Trophoblast cell (in vitro differentiated cells and primary cell): Measurements from ENCODE around the gene GPI.
A peak's percentile ranks its signal among the peaks of the same experiment; 100 is the strongest.
"Not testable (repeated sequence)": the region's sequence is repeated elsewhere in the genome, so short reads cannot be mapped to it uniquely, and the experiment has no call there.

ENCODE experiments used
- DNase-seq, 2 donors: peaks; one replicate each; pipeline ENCODE4 v3.0.0-alpha.2; 2016
- H2AFZ ChIP-seq: 2 replicates; pipeline ENCODE4 v1.6.1; 2013; ENCODE audit warnings: low read length, moderate library complexity, mild to moderate bottlenecking; ENCODE audit not compliant: insufficient read depth, poor library complexity
- H2AK5ac ChIP-seq: 2 replicates; pipeline ENCODE4 v1.6.1; 2013; ENCODE audit warnings: mild to moderate bottlenecking, low read length
- H2BK120ac ChIP-seq: 2 replicates; pipeline ENCODE4 v1.6.1; 2013; ENCODE audit warnings: low read length, mild to moderate bottlenecking, moderate library complexity; ENCODE audit not compliant: insufficient read depth, poor library complexity
- H2BK12ac ChIP-seq: 2 replicates; pipeline ENCODE4 v1.6.1; 2013; ENCODE audit warnings: mild to moderate bottlenecking, low read length, moderate library complexity
- H2BK5ac ChIP-seq: 2 replicates; pipeline ENCODE4 v1.6.1; 2013; ENCODE audit warnings: low read length, low read depth, moderate library complexity, mild to moderate bottlenecking; ENCODE audit not compliant: poor library complexity
- H3K14ac ChIP-seq: 2 replicates; pipeline ENCODE4 v1.6.1; 2013; ENCODE audit warnings: mild to moderate bottlenecking, low read length
- H3K18ac ChIP-seq: 2 replicates; pipeline ENCODE4 v1.6.1; 2013; ENCODE audit warnings: mild to moderate bottlenecking, low read length
- H3K23ac ChIP-seq: 2 replicates; pipeline ENCODE4 v1.6.1; 2013; ENCODE audit warnings: low read length
- H3K27ac ChIP-seq: 2 replicates; pipeline ENCODE4 v1.5.1; 2013; ENCODE audit warnings: low read depth, mild to moderate bottlenecking, inconsistent platforms, low read length, moderate library complexity
- H3K27me3 ChIP-seq: 2 replicates; pipeline ENCODE4 v1.6.1; 2013; ENCODE audit warnings: inconsistent platforms, mild to moderate bottlenecking, low read length, moderate library complexity; ENCODE audit not compliant: insufficient read depth
- H3K36me3 ChIP-seq, 2 experiments: 1 replicate in 1 of 2; 2 replicates in 1 of 2; pipeline ENCODE4 v1.6.1; 2013; ENCODE audit warnings: low read length in 2 of 2, mild to moderate bottlenecking in 2 of 2, moderate library complexity in 1 of 2; ENCODE audit not compliant: insufficient read depth in 2 of 2, control insufficient read depth in 1 of 2
- H3K4ac ChIP-seq: 2 replicates; pipeline ENCODE4 v1.6.1; 2013; ENCODE audit warnings: low read depth, mild to moderate bottlenecking, low read length, moderate library complexity
- H3K4me1 ChIP-seq, 2 experiments: 1 replicate in 1 of 2; 2 replicates in 1 of 2; pipeline ENCODE4 v1.6.1; 2013; ENCODE audit warnings: low read length in 2 of 2, mild to moderate bottlenecking in 2 of 2, moderate library complexity in 1 of 2; ENCODE audit not compliant: insufficient read depth in 2 of 2, control insufficient read depth in 1 of 2
- H3K4me2 ChIP-seq: 2 replicates; pipeline ENCODE4 v1.6.1; 2013; ENCODE audit warnings: inconsistent platforms, mild to moderate bottlenecking, low read length, moderate library complexity
- H3K4me3 ChIP-seq: 2 replicates; pipeline ENCODE4 v1.5.1; 2013; ENCODE audit warnings: mild to moderate bottlenecking, low read depth, low read length, inconsistent platforms
- H3K79me1 ChIP-seq: one replicate; pipeline ENCODE4 v1.6.1; 2013; ENCODE audit warnings: low read length
- H3K79me2 ChIP-seq: 2 replicates; pipeline ENCODE4 v1.6.1; 2013; ENCODE audit warnings: low read length, mild to moderate bottlenecking; ENCODE audit not compliant: control insufficient read depth, insufficient read depth, poor library complexity
- H3K9ac ChIP-seq: 2 replicates; pipeline ENCODE4 v1.6.1; 2013; ENCODE audit warnings: mild to moderate bottlenecking, low read length
- H3K9me3 ChIP-seq: 2 replicates; pipeline ENCODE4 v1.6.1; 2013; ENCODE audit warnings: low read depth, mild to moderate bottlenecking, control low read depth, inconsistent platforms, low read length; ENCODE audit not compliant: insufficient read depth
- H4K12ac ChIP-seq: 2 replicates; pipeline ENCODE4 v1.6.1; 2013; ENCODE audit warnings: low read depth, mild to moderate bottlenecking, low read length, moderate library complexity
- H4K8ac ChIP-seq: 2 replicates; pipeline ENCODE4 v1.6.1; 2013; ENCODE audit warnings: low read depth, mild to moderate bottlenecking, low read length, moderate library complexity
- H4K91ac ChIP-seq: one replicate; pipeline ENCODE4 v1.6.1; 2013; ENCODE audit warnings: low read depth, mild to moderate bottlenecking, low read length, moderate library complexity
- WGBS: extraction: QIAGEN DNeasy Blood & Tissue Kit; methylation state at CpG from one replicate; pipeline ENCODE4 v1.1.7; 2013; ENCODE audit warnings: missing lambda C conversion rate; ENCODE audit not compliant: insufficient read length, insufficient coverage; ENCODE audit errors: extremely low coverage; 5-methylcytosine and 5-hydroxymethylcytosine counted together

GPI gene

GRCh38 chr19:34400844-34401243 lies 35.8 kb downstream of the GPI start:
- H3K23ac ChIP-seq, H3K79me1 ChIP-seq, H4K91ac ChIP-seq, H3K14ac ChIP-seq, H3K9me3 ChIP-seq, H4K8ac ChIP-seq, H3K4me2 ChIP-seq, H3K18ac ChIP-seq, H2AFZ ChIP-seq, H4K12ac ChIP-seq, H3K4me3 ChIP-seq, H3K79me2 ChIP-seq, H3K27me3 ChIP-seq, H3K9ac ChIP-seq, H3K27ac ChIP-seq, H3K4me1 ChIP-seq, DNase-seq, H2BK5ac ChIP-seq, H2AK5ac ChIP-seq, H2BK120ac ChIP-seq, H3K4ac ChIP-seq, H2BK12ac ChIP-seq: not testable (repeated sequence)
- no CpG with 5 or more reads among the region's 8 CpGs for WGBS
- H3K36me3 ChIP-seq = peaks cover 25 to 33% of the 10 kb centered on the region in 2 experiments

DNA sequence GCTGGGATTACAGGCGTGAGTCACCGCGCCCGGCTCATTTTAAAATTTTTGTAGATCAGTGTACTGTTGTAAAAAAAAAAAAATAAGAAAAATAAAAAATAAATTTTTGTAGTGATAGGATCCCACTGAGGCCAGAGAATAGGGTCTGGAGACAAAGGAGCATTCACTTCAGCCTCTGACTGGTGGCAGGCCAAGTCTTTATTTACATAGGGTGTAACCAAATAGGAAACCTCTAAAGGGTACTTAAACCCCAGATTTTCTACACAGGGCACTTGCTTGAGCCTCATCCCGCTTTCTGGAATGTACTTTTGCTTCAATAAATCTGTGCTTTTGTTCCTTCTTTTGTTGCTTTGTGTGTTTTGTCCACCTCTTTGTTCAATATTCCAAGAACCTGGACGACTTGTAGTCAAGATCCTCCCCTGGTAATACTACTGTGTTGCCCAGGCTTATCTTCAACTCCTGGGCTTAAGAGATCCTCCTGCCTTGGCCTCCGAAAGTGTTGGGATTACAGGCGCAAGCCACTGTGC lies 37.1 kb downstream of the GPI start:
- Histone ChIP-seq H2AFZ (no peak overlapping the region), H3K4me3 (no peak overlapping the region), H3K4me2 (no peak overlapping the region), H3K23ac (no peak overlapping the region), H3K14ac (no peak overlapping the region), H4K12ac (no peak overlapping the region), H2BK12ac (no peak overlapping the region), H4K8ac (no peak overlapping the region), H3K18ac (no peak overlapping the region), H3K9me3 (no peaks in the 10 kb centered on the region), H3K4me1 (no peaks in the 10 kb centered on the region), H3K9ac (no peak overlapping the region), H3K79me1 (peaks cover 6% of the 10 kb centered on the region), H3K36me3 (peaks cover 16 to 23% of the 10 kb centered on the region in 2 experiments), H4K91ac (no peak overlapping the region), H3K27me3 (no peaks in the 10 kb centered on the region), H3K27ac (no peak overlapping the region), H2AK5ac (no peak overlapping the region), H3K79me2 (peaks cover 3% of the 10 kb centered on the region), H2BK120ac (no peak overlapping the region), H2BK5ac (no peak overlapping the region), H3K4ac (no peak overlapping the region)
- DNase-seq = no peak
- no CpG with 5 or more reads among the region's 8 CpGs for WGBS

DNA sequence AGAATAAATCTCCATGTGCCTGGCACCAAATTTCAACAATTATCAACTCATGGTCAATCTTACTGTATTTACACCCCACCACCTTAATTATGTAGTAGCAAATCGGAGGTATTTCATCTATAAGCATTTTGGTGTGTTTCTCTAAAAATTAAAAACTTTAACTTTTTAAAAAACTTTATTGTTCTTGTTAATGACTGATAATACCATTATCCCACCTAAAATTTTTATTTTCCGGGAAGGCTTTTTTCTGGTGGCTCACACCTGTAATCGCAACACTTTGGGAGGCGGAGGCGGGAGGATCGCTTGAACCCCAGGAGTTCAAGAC lies 38.8 kb downstream of the GPI start:
- no peaks in the 10 kb centered on the region for H3K27me3 ChIP-seq
- H3K9ac ChIP-seq = no peak overlapping the region
- H3K27ac ChIP-seq = no peak overlapping the region
- no peaks in the 10 kb centered on the region for H3K4me1 ChIP-seq
- peaks cover 6% of the 10 kb centered on the region for H3K79me1 ChIP-seq
- WGBS = no CpG with 5 or more reads among the region's 6 CpGs
- no peak overlapping the region for H2AK5ac ChIP-seq
- peaks cover 3% of the 10 kb centered on the region for H3K79me2 ChIP-seq
- H2BK5ac ChIP-seq = no peak overlapping the region
- H3K4me2 ChIP-seq = peak overlapping the region; percentile 86
- peak overlapping the region; percentile 61 for H4K8ac ChIP-seq
- no peak overlapping the region for H4K12ac ChIP-seq
- H3K4me3 ChIP-seq = no peak overlapping the region
- H3K18ac ChIP-seq = no peak overlapping the region
- H3K36me3 ChIP-seq = peaks cover 14 to 15% of the 10 kb centered on the region in 2 experiments
- no peak overlapping the region for H2BK12ac ChIP-seq
- no peak overlapping the region for H3K4ac ChIP-seq
- H2AFZ ChIP-seq = peak overlapping the region; percentile 51
- no peak overlapping the region for H3K14ac ChIP-seq
- peak overlapping the region; percentile 46 for H4K91ac ChIP-seq
- DNase-seq = no peak
- H2BK120ac ChIP-seq = no peak overlapping the region
- H3K23ac ChIP-seq = no peak overlapping the region
- no peaks in the 10 kb centered on the region for H3K9me3 ChIP-seq

GRCh38 chr19:34404109-34404909 lies 39.3 kb downstream of the GPI start, which contains the start of gene PDCD2L:
TSS of gene PDCD2L (plus strand) at chr19:34404399. CDS start at chr19:34404431, 32 bp downstream.
- Histone ChIP-seq H3K27me3 (no peaks in the 10 kb centered on the region), H2BK120ac (peak within 1 kb of the TSS; percentile 65), H3K36me3 (peaks cover 14% of the 10 kb centered on the region in 2 experiments), H4K8ac (peak within 1 kb of the TSS; percentile 90), H3K9ac (peak within 1 kb of the TSS; percentile 47), H3K18ac (peak within 1 kb of the TSS; percentile 58), H2BK12ac (no peak within 1 kb of the TSS), H3K4me2 (peak within 1 kb of the TSS; percentile 86), H4K12ac (peak within 1 kb of the TSS; percentile 87), H2BK5ac (peak within 1 kb of the TSS; percentile 36), H4K91ac (peak within 1 kb of the TSS; percentile 46), H3K4me1 (no peaks in the 10 kb centered on the region), H3K23ac (no peak within 1 kb of the TSS), H3K9me3 (no peaks in the 10 kb centered on the region), H3K79me1 (peaks cover 6% of the 10 kb centered on the region), H3K4me3 (peak within 1 kb of the TSS; percentile 84), H3K4ac (peak within 1 kb of the TSS; percentile 9), H3K79me2 (peaks cover 3% of the 10 kb centered on the region), H2AK5ac (peak within 1 kb of the TSS; percentile 25), H2AFZ (peak within 1 kb of the TSS; percentile 93), H3K27ac (no peak within 1 kb of the TSS), H3K14ac (peak within 1 kb of the TSS; percentile 81)
- no CpG with 5 or more reads among the region's 69 CpGs for WGBS
- DNase-seq = peak; percentile 91 to 97
